Mesenchymal stem cell (in vitro differentiated cells and primary cell): ENCODE measurements around the gene JPH3.

Source experiments
- DNase-seq: peaks from one replicate; pipeline ENCODE4 v3.0.0-alpha.2; 2013
- H2AFZ ChIP-seq: one replicate; pipeline ENCODE4 v1.6.1; 2013; ENCODE audit warnings: low read depth, mild to moderate bottlenecking, control low read depth, inconsistent platforms, low read length, moderate library complexity
- H2AK5ac ChIP-seq: 2 replicates; pipeline ENCODE4 v1.6.1; 2013; ENCODE audit warnings: low read length, moderate library complexity, mild to moderate bottlenecking, inconsistent platforms; ENCODE audit not compliant: severe bottlenecking
- H2BK120ac ChIP-seq: one replicate; pipeline ENCODE4 v1.6.1; 2013; ENCODE audit warnings: low read depth, mild to moderate bottlenecking, inconsistent platforms, low read length, moderate library complexity
- H2BK12ac ChIP-seq, 2 experiments: one replicate each; pipeline ENCODE4 v1.6.1; 2013; ENCODE audit warnings: inconsistent platforms in 2 of 2, low read length in 2 of 2, mild to moderate bottlenecking in 2 of 2, moderate library complexity in 2 of 2, control low read depth in 1 of 2
- H2BK15ac ChIP-seq: one replicate; pipeline ENCODE4 v1.6.1; 2013; ENCODE audit warnings: mild to moderate bottlenecking, low read depth, inconsistent platforms; ENCODE audit not compliant: poor library complexity, severe bottlenecking
- H2BK5ac ChIP-seq: 2 replicates; pipeline ENCODE4 v1.6.1; 2013; ENCODE audit warnings: low read depth, mild to moderate bottlenecking, low read length, control low read depth, inconsistent platforms; ENCODE audit not compliant: poor library complexity, severe bottlenecking
- H3K14ac ChIP-seq, 2 experiments: one replicate each; pipeline ENCODE4 v1.6.1; 2013; ENCODE audit warnings: inconsistent platforms in 2 of 2, low read length in 2 of 2, control low read depth in 1 of 2, mild to moderate bottlenecking in 1 of 2, moderate library complexity in 1 of 2
- H3K18ac ChIP-seq, 2 experiments: one replicate each; pipeline ENCODE4 v1.6.1; 2013; ENCODE audit warnings: inconsistent platforms in 2 of 2, low read length in 2 of 2, control low read depth in 1 of 2, low read depth in 1 of 2, mild to moderate bottlenecking in 1 of 2
- H3K23ac ChIP-seq, 2 experiments: one replicate each; pipeline ENCODE4 v1.6.1; 2013; ENCODE audit warnings: inconsistent platforms in 2 of 2, low read length in 2 of 2, mild to moderate bottlenecking in 2 of 2, moderate library complexity in 2 of 2, control low read depth in 1 of 2
- H3K27ac ChIP-seq: 2 replicates; pipeline ENCODE4 v1.5.1; 2013; ENCODE audit warnings: mild to moderate bottlenecking, moderate library complexity, low read length, control low read depth, inconsistent platforms; ENCODE audit not compliant: poor library complexity, severe bottlenecking
- H3K27me3 ChIP-seq, 2 experiments: 2 replicates each; pipeline versions ENCODE4 v1.6.1 to v1.7.0; 2013; ENCODE audit warnings: low read length in 2 of 2, mild to moderate bottlenecking in 2 of 2, moderate library complexity in 2 of 2, control low read depth in 1 of 2, inconsistent platforms in 1 of 2; ENCODE audit not compliant: control insufficient read depth in 1 of 2, insufficient read depth in 1 of 2
- H3K36me3 ChIP-seq, 2 experiments: 2 replicates each; pipeline versions ENCODE4 v1.6.1 to v1.7.0; 2013; ENCODE audit warnings: low read length in 2 of 2, control low read depth in 1 of 2, inconsistent platforms in 1 of 2, low read depth in 1 of 2, mild to moderate bottlenecking in 1 of 2; ENCODE audit not compliant: insufficient read depth in 2 of 2, control insufficient read depth in 1 of 2
- H3K4ac ChIP-seq, 2 experiments: one replicate each; pipeline ENCODE4 v1.6.1; 2013; ENCODE audit warnings: inconsistent platforms in 2 of 2, low read length in 2 of 2, mild to moderate bottlenecking in 2 of 2, moderate library complexity in 2 of 2, control low read depth in 1 of 2, low read depth in 1 of 2
- H3K4me1 ChIP-seq: 2 replicates; pipeline ENCODE4 v1.6.1; 2013; ENCODE audit warnings: low read depth, low read length, control low read depth; ENCODE audit not compliant: control insufficient read depth, insufficient read depth
- H3K4me2 ChIP-seq: 2 replicates; pipeline ENCODE4 v1.6.1; 2013; ENCODE audit warnings: low read length, mild to moderate bottlenecking, inconsistent platforms; ENCODE audit not compliant: poor library complexity, severe bottlenecking
- H3K4me3 ChIP-seq, 2 experiments: 2 replicates each; pipeline versions ENCODE4 v1.5.1 to v1.7.0; 2013; ENCODE audit warnings: low read length in 2 of 2, mild to moderate bottlenecking in 2 of 2, control low read depth in 1 of 2, low read depth in 1 of 2; ENCODE audit not compliant: insufficient read depth in 1 of 2
- H3K79me1 ChIP-seq: replicated peaks from 2 replicates; pipeline ENCODE4 v1.6.1; 2013; ENCODE audit warnings: mild to moderate bottlenecking, control low read depth, low read length, inconsistent platforms; ENCODE audit not compliant: poor library complexity, severe bottlenecking
- H3K9ac ChIP-seq: 2 replicates; pipeline ENCODE4 v1.7.0; 2013; ENCODE audit warnings: mild to moderate bottlenecking, low read length, moderate library complexity
- H3K9me3 ChIP-seq: 2 replicates; pipeline ENCODE4 v1.7.0; 2013; ENCODE audit warnings: mild to moderate bottlenecking, low read length; ENCODE audit not compliant: control insufficient read depth
- H4K8ac ChIP-seq: one replicate; pipeline ENCODE4 v1.6.1; 2013; ENCODE audit warnings: inconsistent platforms, mild to moderate bottlenecking, low read length, moderate library complexity
- H4K91ac ChIP-seq: one replicate; pipeline ENCODE4 v1.6.1; 2013; ENCODE audit warnings: mild to moderate bottlenecking, low read length, inconsistent platforms
- WGBS: methylation state at CpG from one replicate; pipeline ENCODE4 v1.1.7; 2013; ENCODE audit warnings: mixed read lengths; 5-methylcytosine and 5-hydroxymethylcytosine counted together

Gene JPH3

GRCh38 chr16:87560428-87561199 is 41.7 kb upstream of the JPH3 start:
- Histone ChIP-seq H3K4me1 (peaks cover 11% of the 10 kb centered on the region), H3K9me3 (no peaks in the 10 kb centered on the region), H3K9ac (no peak overlapping the region), H3K4me2 (no peak overlapping the region), H2BK5ac (no peak overlapping the region), H3K23ac (no peak overlapping the region), H2BK12ac (no peak overlapping the region), H2AFZ (no peak overlapping the region), H2BK15ac (no peak overlapping the region), H3K79me1 (no peaks in the 10 kb centered on the region), H3K4me3 (no peak overlapping the region), H3K27ac (no peak overlapping the region), H3K36me3 (no peaks in the 10 kb centered on the region), H4K8ac (no peak overlapping the region), H4K91ac (no peak overlapping the region), H3K14ac (no peak overlapping the region), H3K4ac (no peak overlapping the region), H2BK120ac (no peak overlapping the region), H3K18ac (no peak overlapping the region), H2AK5ac (no peak overlapping the region), H3K27me3 (peaks cover 4 to 7% of the 10 kb centered on the region in 2 experiments)
- DNase-seq, result peak; percentile 33
- WGBS, result 68% methylated on average over 12 of the region's 12 CpGs

GRCh38 chr16:87561200-87562105 is 40.9 kb upstream of the JPH3 start:
- 96% methylated on average over 29 of the region's 29 CpGs for WGBS
- Histone ChIP-seq H3K27ac (no peak overlapping the region), H3K4me1 (peaks cover 11% of the 10 kb centered on the region), H2AFZ (no peak overlapping the region), H3K36me3 (no peaks in the 10 kb centered on the region), H3K23ac (no peak overlapping the region), H3K18ac (no peak overlapping the region), H2BK5ac (no peak overlapping the region), H2BK15ac (peak overlapping the region; percentile 26), H4K91ac (no peak overlapping the region), H2BK12ac (no peak overlapping the region), H2BK120ac (no peak overlapping the region), H3K9ac (no peak overlapping the region), H4K8ac (no peak overlapping the region), H3K4me3 (no peak overlapping the region), H3K4me2 (no peak overlapping the region), H3K9me3 (no peaks in the 10 kb centered on the region), H2AK5ac (no peak overlapping the region), H3K14ac (no peak overlapping the region), H3K4ac (no peak overlapping the region), H3K27me3 (peaks cover 4 to 7% of the 10 kb centered on the region in 2 experiments), H3K79me1 (no peaks in the 10 kb centered on the region)
- no peak for DNase-seq

- Histone ChIP-seq H3K36me3 (no peaks in the 10 kb centered on the region), H3K4me3 (no peak overlapping the region), H3K9ac (no peak overlapping the region), H3K4me1 (peaks cover 3% of the 10 kb centered on the region), H4K8ac (no peak overlapping the region), H3K18ac (no peak overlapping the region), H3K4ac (no peak overlapping the region), H2BK12ac (no peak overlapping the region), H3K23ac (no peak overlapping the region), H3K14ac (no peak overlapping the region), H3K9me3 (no peaks in the 10 kb centered on the region), H3K27ac (no peak overlapping the region), H3K27me3 (peaks cover 4 to 10% of the 10 kb centered on the region in 2 experiments), H3K4me2 (no peak overlapping the region), H2BK120ac (no peak overlapping the region), H3K79me1 (no peaks in the 10 kb centered on the region), H2AK5ac (no peak overlapping the region), H2BK15ac (no peak overlapping the region), H4K91ac (no peak overlapping the region), H2AFZ (no peak overlapping the region), H2BK5ac (no peak overlapping the region)
- WGBS, result 82% methylated on average over 12 of the region's 12 CpGs
- no peak for DNase-seq
These were observed 40.1 kb upstream of the JPH3 start for GRCh38 chr16:87562201-87562600.

GRCh38 chr16:87563022-87563421 is 39.3 kb upstream of the JPH3 start:
- no peak for DNase-seq
- Histone ChIP-seq H3K27ac (no peak overlapping the region), H3K4me2 (no peak overlapping the region), H3K14ac (no peak overlapping the region), H2BK12ac (no peak overlapping the region), H2AFZ (no peak overlapping the region), H3K9ac (no peak overlapping the region), H3K36me3 (no peaks in the 10 kb centered on the region), H3K27me3 (peaks cover 3 to 11% of the 10 kb centered on the region in 2 experiments), H2AK5ac (no peak overlapping the region), H3K4ac (no peak overlapping the region), H2BK5ac (no peak overlapping the region), H3K4me3 (no peak overlapping the region), H3K23ac (no peak overlapping the region), H2BK120ac (no peak overlapping the region), H3K4me1 (peaks cover 2% of the 10 kb centered on the region), H4K91ac (no peak overlapping the region), H2BK15ac (no peak overlapping the region), H4K8ac (no peak overlapping the region), H3K79me1 (no peaks in the 10 kb centered on the region), H3K18ac (no peak overlapping the region), H3K9me3 (no peaks in the 10 kb centered on the region)
- 86% methylated on average over 6 of the region's 6 CpGs for WGBS
